GM23248 (cell line): ENCODE data around the gene TBX3. TPM values are rescaled to one million over a fixed set of nuclear protein-coding genes. Genes with fewer than 3 reads are reported as not detected.

Experiments
- DNase-seq: peaks from one replicate; pipeline ENCODE4 v3.0.0-alpha.2; 2015
- H2AFZ ChIP-seq: fragments of 200-600 bp; sonication (generic); 2 replicates; pipeline ENCODE4 v1.6.1; 2016; ENCODE audit warnings: antibody characterized with exemption
- H3F3A ChIP-seq: fragments of 200-600 bp; sonication (generic); 2 replicates; pipeline ENCODE4 v1.6.1; 2016; ENCODE audit warnings: mild to moderate bottlenecking, antibody characterized with exemption, mixed run types; ENCODE audit not compliant: insufficient read depth
- H3K27ac ChIP-seq: fragments of 200-600 bp; sonication (generic); 2 replicates; pipeline ENCODE4 v1.5.1; 2016; ENCODE audit warnings: mild to moderate bottlenecking
- H3K27me3 ChIP-seq: fragments of 200-600 bp; sonication (generic); replicated peaks from 2 replicates; pipeline ENCODE4 v1.6.1; 2016; ENCODE audit warnings: mild to moderate bottlenecking; ENCODE audit not compliant: insufficient read depth
- H3K36me3 ChIP-seq: fragments of 200-600 bp; sonication (generic); 2 replicates; pipeline ENCODE4 v1.6.1; 2016; ENCODE audit warnings: low read depth, mild to moderate bottlenecking
- H3K4me1 ChIP-seq: fragments of 200-600 bp; sonication (generic); 2 replicates; pipeline ENCODE4 v1.6.1; 2016; ENCODE audit warnings: mild to moderate bottlenecking; ENCODE audit not compliant: insufficient read depth
- H3K4me2 ChIP-seq: fragments of 200-600 bp; sonication (generic); one replicate; pipeline ENCODE4 v1.6.1; 2016; ENCODE audit warnings: mild to moderate bottlenecking; ENCODE audit not compliant: unreplicated experiment
- H3K4me3 ChIP-seq: fragments of 200-600 bp; sonication (generic); 2 replicates; pipeline ENCODE4 v1.5.1; 2016; ENCODE audit warnings: mild to moderate bottlenecking
- H3K79me2 ChIP-seq: fragments of 200-600 bp; sonication (generic); 2 replicates; pipeline ENCODE4 v1.6.1; 2016; ENCODE audit warnings: mild to moderate bottlenecking; ENCODE audit not compliant: insufficient read depth
- H3K9ac ChIP-seq: fragments of 200-600 bp; sonication (generic); 2 replicates; pipeline ENCODE4 v1.6.1; 2016; ENCODE audit warnings: mild to moderate bottlenecking
- H3K9me2 ChIP-seq: fragments of 200-600 bp; sonication (generic); 2 replicates; pipeline ENCODE4 v1.6.1; 2016; ENCODE audit warnings: mixed run types, mild to moderate bottlenecking, moderate library complexity; ENCODE audit not compliant: insufficient read depth
- H3K9me3 ChIP-seq: fragments of 200-600 bp; sonication (generic); one replicate; pipeline ENCODE4 v1.6.1; 2017; ENCODE audit warnings: low read depth
- H4K20me1 ChIP-seq: fragments of 200-600 bp; sonication (generic); 2 replicates; pipeline ENCODE4 v1.6.0; 2016; ENCODE audit not compliant: insufficient read depth
- EZH2 ChIP-seq: fragments of 200-600 bp; sonication (generic); IDR thresholded peaks from 2 replicates; pipeline ENCODE4 v1.6.1; 2018; ENCODE audit warnings: antibody characterized with exemption, mild to moderate bottlenecking; ENCODE audit not compliant: insufficient read depth, poor library complexity, severe bottlenecking
- EZH2phosphoT487 ChIP-seq: fragments of 200-600 bp; sonication (generic); IDR thresholded peaks from 2 replicates; pipeline ENCODE4 v1.6.1; 2018; ENCODE audit warnings: antibody characterized with exemption, moderate library complexity, mild to moderate bottlenecking, low read depth; ENCODE audit not compliant: insufficient read depth
- WGBS, 2 experiments: methylation state at CpG; one replicate each; pipeline ENCODE4 v1.1.6; 2015 to 2017; ENCODE audit warnings: low lambda C conversion rate in 2 of 2, low coverage in 1 of 2; ENCODE audit errors: missing lambda C conversion rate in 2 of 2; 5-methylcytosine and 5-hydroxymethylcytosine counted together
- in situ Hi-C: fragments of 300-500 bp; cut with MboI; formaldehyde crosslinking; loops from 2 replicates; pipeline ENCODE4 v1.15.0; 2020
- polyA plus RNA-seq: library from polyadenylated mRNA; unstranded; fragments of >200 nt; fragmentation: Nextera tagmentation; extraction: Ambion mirVana; gene quantifications from 2 replicates; pipeline ENCODE4 v1.2.1, GENCODE V29; 2016
- total RNA-seq: library from RNA; depleted of rRNA; stranded (reverse); fragments of >200 nt; shearing (Covaris generic); gene quantifications from 2 replicates; pipeline ENCODE4 v1.2.3, GENCODE V29; 2014

The TBX3 gene
- total and polyA plus RNA-seq, 2 experiments from 2014 or later, result 25.1 to 29.2 TPM

DNA sequence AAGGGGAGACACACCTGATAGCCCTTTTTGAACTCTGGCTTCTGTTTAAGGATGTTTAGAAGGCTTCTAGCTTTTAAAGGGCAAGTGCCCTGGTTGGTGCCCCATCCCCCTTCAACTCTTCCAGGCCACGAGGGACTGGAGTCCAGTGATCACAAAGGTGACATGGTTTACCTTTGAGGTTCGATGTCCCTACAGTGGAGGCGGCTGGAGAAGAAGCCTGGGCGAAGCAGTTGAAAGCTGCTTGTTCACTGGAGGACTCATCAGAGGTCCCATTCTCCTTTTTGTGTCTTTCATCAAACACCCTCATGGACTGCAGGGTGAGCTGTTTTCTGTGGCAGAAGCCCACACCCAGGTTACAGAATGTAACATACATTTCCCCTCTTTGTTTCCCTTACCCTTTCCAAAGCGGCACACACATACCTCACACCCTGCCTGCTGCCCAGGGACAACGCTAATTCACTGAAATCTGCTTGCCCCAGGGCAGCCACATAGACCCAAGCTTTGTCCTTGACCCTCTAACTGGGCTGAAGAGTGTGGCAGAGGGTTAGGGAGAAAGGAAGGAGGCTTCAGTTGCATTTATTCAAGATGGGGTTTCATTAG lies 7.7 kb downstream of the TBX3 start:
- peaks cover 100% of the 10 kb centered on the region for H3K79me2 ChIP-seq
- in situ Hi-C loops, result loop anchor here (10.0 to 25.0 kb wide), 2 partner anchors 479 to 686 kb away; no protein-coding TSS in a partner anchor
- peaks cover 62% of the 10 kb centered on the region for H3K4me1 ChIP-seq
- H3K9ac ChIP-seq, result no peak overlapping the region; the same call in 1 of the 2 replicates
- no peaks in the 10 kb centered on the region for H3K27me3 ChIP-seq
- TF ChIP-seq EZH2 (no peak), EZH2phosphoT487 (no peak)
- peaks cover 67% of the 10 kb centered on the region for H3F3A ChIP-seq
- no peaks in the 10 kb centered on the region for H3K9me3 ChIP-seq
- H3K27ac ChIP-seq, result peak overlapping the region; percentile 15
- 89 to 90% methylated on average over 6 of the region's 6 CpGs for WGBS, 2 experiments
- DNase-seq, result no peak
- H3K4me3 ChIP-seq, result no peak overlapping the region
- no peak overlapping the region for H2AFZ ChIP-seq
- H3K9me2 ChIP-seq, result no peaks in the 10 kb centered on the region
- peaks cover 49% of the 10 kb centered on the region for H3K36me3 ChIP-seq
- no peak overlapping the region for H3K4me2 ChIP-seq
- H4K20me1 ChIP-seq, result no peaks in the 10 kb centered on the region

DNA sequence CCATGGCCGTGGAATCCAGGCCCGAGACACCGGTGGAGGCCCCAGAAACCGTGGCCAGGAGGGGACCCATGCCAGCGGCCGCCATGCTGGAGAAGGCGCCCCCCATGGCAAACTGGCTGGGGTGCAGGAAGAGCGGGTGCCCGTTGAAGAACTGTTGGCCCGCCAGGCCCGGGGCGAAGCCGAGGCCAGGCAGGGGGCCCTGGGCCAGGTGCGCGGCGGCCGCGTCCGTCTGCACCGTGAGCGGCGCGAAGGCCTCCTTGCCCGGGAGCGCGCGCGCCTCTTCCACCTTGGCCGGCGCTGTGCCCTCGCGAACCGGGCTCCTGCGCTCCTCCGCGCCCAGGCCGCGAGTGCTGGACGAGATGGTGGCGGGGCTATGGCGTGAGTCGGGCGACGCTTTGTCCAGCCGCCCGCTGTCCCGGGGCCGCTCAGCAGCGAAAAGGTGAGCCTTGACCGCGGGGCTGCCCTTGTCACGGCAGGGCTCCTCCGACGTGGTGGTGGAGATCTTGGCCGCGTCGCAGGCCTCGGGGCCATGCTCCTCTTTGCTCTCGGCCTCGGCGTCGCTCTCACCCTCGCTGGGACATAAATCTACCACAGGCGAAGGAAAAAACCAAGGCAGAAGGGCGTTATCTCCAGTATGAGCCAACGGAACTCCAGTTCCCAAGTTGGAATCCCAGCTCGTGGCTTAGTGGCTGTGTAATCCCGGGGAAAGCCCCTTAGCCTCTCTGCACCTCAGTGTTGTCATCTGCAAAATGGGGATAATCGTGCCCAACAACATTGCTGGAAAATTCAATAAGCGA lies 9.5 kb downstream of the TBX3 start:
- Histone ChIP-seq H2AFZ (no peak overlapping the region), H3K36me3 (peaks cover 44% of the 10 kb centered on the region), H3F3A (peaks cover 81% of the 10 kb centered on the region), H3K4me1 (peaks cover 72% of the 10 kb centered on the region), H3K27ac (peak overlapping the region; percentile 96), H3K79me2 (peaks cover 97% of the 10 kb centered on the region), H3K27me3 (no peaks in the 10 kb centered on the region), H3K9me3 (no peaks in the 10 kb centered on the region), H4K20me1 (no peaks in the 10 kb centered on the region), H3K9ac (no peak overlapping the region), H3K4me3 (no peak overlapping the region), H3K4me2 (no peak overlapping the region), H3K9me2 (no peaks in the 10 kb centered on the region)
- no peak for DNase-seq
- WGBS, 2 experiments, result 94 to 97% methylated on average over 50 to 70 of the region's 70 CpGs
- TF ChIP-seq EZH2phosphoT487 (no peak), EZH2 (no peak)
- in situ Hi-C loops, result loop anchor here (10.0 to 25.0 kb wide), 2 partner anchors 480 to 688 kb away; no protein-coding TSS in a partner anchor

DNA sequence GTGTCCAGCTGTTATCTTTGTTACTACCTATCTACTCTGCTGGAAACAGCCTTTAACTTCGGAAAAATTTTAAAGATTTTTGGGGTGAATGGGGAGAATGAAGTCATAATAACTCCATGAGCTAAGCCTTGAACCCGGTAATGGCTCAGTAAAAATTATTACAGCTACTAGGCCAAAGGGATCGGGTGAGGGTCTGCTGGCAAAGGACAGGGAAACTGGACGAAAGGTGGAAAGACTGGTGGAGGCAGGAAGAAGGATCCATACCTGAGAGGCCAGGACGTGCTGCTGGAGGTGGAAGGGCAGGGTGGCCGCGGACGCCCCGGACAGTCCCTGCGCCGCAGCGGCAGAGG lies 10.1 kb downstream of the TBX3 start:
- Histone ChIP-seq H3K36me3 (peaks cover 44% of the 10 kb centered on the region), H3K27me3 (no peaks in the 10 kb centered on the region), H3K9ac (no peak overlapping the region), H3K9me2 (no peaks in the 10 kb centered on the region), H3K4me2 (peak overlapping the region; percentile 91), H2AFZ (no peak overlapping the region), H3K4me1 (peaks cover 66% of the 10 kb centered on the region), H3F3A (peaks cover 79% of the 10 kb centered on the region), H3K4me3 (0 out of 2 replicates have a peak overlapping the region, but pooled peaks have one; percentile 71), H4K20me1 (no peaks in the 10 kb centered on the region), H3K9me3 (no peaks in the 10 kb centered on the region), H3K79me2 (peaks cover 91% of the 10 kb centered on the region), H3K27ac (peak overlapping the region; percentile 96)
- TF ChIP-seq EZH2phosphoT487 (no peak), EZH2 (no peak)
- in situ Hi-C loops, result loop anchor here (10.0 kb wide), 1 partner anchor 481 kb away; no protein-coding TSS in a partner anchor
- no peak for DNase-seq
- 86 to 93% methylated on average over 12 of the region's 12 CpGs for WGBS, 2 experiments

DNA sequence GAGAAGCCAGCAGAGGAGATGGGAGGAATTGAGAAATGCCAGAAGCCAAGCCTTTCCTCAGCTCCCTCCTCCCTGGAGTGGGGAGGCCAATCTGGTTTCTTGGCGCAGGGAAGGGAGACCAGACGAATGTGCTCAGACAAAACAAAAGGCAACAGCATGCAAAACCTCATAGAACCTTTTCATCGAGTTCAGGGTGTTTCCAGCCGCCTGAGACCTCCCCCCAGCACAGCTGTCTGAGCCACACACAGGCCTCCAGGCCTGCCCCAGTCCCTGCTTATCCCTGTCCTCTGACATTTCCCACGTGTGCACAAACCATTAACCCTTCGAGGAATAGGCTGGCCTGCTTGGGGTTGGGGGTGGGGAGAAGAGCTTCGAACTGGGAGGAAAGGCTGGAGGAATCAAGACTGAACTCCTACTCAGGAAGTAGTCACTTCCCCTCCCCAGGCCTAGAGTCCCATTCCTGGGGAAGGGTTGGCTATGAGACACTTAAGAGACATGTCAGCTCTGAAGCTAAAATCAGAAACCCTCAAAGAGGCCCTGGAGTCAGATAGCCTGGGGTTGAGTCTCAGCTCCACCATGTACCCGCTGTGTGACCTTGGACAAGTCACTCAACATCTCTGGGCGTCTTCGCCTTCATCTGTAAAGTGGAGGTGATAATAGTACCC lies 10.7 kb downstream of the TBX3 start:
- Histone ChIP-seq H3K9me2 (no peaks in the 10 kb centered on the region), H4K20me1 (no peaks in the 10 kb centered on the region), H3K79me2 (peaks cover 85% of the 10 kb centered on the region), H3F3A (peaks cover 77% of the 10 kb centered on the region), H2AFZ (no peak overlapping the region), H3K4me2 (peak overlapping the region; percentile 91), H3K9me3 (no peaks in the 10 kb centered on the region), H3K27me3 (no peaks in the 10 kb centered on the region), H3K4me1 (peaks cover 61% of the 10 kb centered on the region), H3K4me3 (peak overlapping the region; percentile 71), H3K36me3 (peaks cover 40% of the 10 kb centered on the region), H3K27ac (peak overlapping the region; percentile 96), H3K9ac (peak overlapping the region; percentile 89)
- WGBS, 2 experiments, result 15 to 21% methylated on average over 10 of the region's 10 CpGs
- DNase-seq, result peak; percentile 77
- in situ Hi-C loops, result loop anchor here (10.0 kb wide), 1 partner anchor 482 kb away; no protein-coding TSS in a partner anchor
- TF ChIP-seq EZH2, result no peak
- no peak for TF ChIP-seq EZH2phosphoT487
